Suprapubic skin (tissue), 4 donors: Measurements from ENCODE around the gene EEF2K. TPM values are rescaled to one million over a fixed set of nuclear protein-coding genes. Genes with fewer than 3 reads are reported as not detected.

Experiments
- DNase-seq, 2 donors: peaks; one replicate each; pipeline ENCODE4 v3.0.0-alpha.2; 2019; ENCODE audit warnings: low spot score in 2 of 2
- H3K27ac ChIP-seq: fragments of 200-600 bp; sonication (generic); one replicate; pipeline ENCODE4 v1.5.1; 2019
- H3K27me3 ChIP-seq: fragments of 200-600 bp; sonication (generic); one replicate; pipeline ENCODE4 v1.5.1; 2019
- H3K36me3 ChIP-seq: fragments of 200-600 bp; sonication (generic); one replicate; pipeline ENCODE4 v1.5.1; 2019
- H3K4me1 ChIP-seq: fragments of 200-600 bp; sonication (generic); one replicate; pipeline ENCODE4 v1.5.1; 2019
- H3K4me3 ChIP-seq: fragments of 200-600 bp; sonication (generic); one replicate; pipeline ENCODE4 v1.5.1; 2019; ENCODE audit warnings: mild to moderate bottlenecking
- H3K9me3 ChIP-seq: fragments of 200-600 bp; sonication (generic); one replicate; pipeline ENCODE4 v1.5.1; 2019
- EP300 ChIP-seq: sonication (generic); formaldehyde crosslinking; IDR thresholded peaks from one replicate; pipeline ENCODE4 v1.6.1; 2017; ENCODE audit warnings: antibody characterized with exemption
- POLR2A ChIP-seq, 2 donors: fragments of 450-650 bp; IDR thresholded peaks; one replicate each; pipeline ENCODE4 v1.6.1; 2017; ENCODE audit warnings: antibody characterized with exemption in 2 of 2, mild to moderate bottlenecking in 2 of 2, moderate library complexity in 2 of 2
- POLR2AphosphoS5 ChIP-seq, 3 donors: sonication (generic); formaldehyde crosslinking; IDR thresholded peaks; one replicate each; pipeline ENCODE4 v1.6.1; 2017; ENCODE audit warnings: antibody characterized with exemption in 3 of 3
- WGBS: methylation state at CpG from one replicate; pipeline ENCODE4 v1.1.5; 2018; 5-methylcytosine and 5-hydroxymethylcytosine counted together
- total RNA-seq, 4 donors: library from RNA; depleted of rRNA; stranded (reverse); fragments of >200 nt; gene quantifications; one replicate each; pipeline ENCODE4 v1.1.0, GENCODE V29; 2016
- TF ChIP-seq, protein P1 (sequence below), 2 donors: fragments of 200-600 bp in 1 of 2; fragments of 450-650 bp in 1 of 2; sonication (generic) in 1 of 2; IDR thresholded peaks; one replicate each; pipeline ENCODE4 v1.5.1; 2016 to 2019; ENCODE audit warnings: antibody characterized with exemption in 2 of 2, mild to moderate bottlenecking in 1 of 2, moderate library complexity in 1 of 2

EEF2K gene
- total RNA-seq, 4 donors from 2014 or later: 50.9 to 194 (median 73.8) TPM

DNA sequence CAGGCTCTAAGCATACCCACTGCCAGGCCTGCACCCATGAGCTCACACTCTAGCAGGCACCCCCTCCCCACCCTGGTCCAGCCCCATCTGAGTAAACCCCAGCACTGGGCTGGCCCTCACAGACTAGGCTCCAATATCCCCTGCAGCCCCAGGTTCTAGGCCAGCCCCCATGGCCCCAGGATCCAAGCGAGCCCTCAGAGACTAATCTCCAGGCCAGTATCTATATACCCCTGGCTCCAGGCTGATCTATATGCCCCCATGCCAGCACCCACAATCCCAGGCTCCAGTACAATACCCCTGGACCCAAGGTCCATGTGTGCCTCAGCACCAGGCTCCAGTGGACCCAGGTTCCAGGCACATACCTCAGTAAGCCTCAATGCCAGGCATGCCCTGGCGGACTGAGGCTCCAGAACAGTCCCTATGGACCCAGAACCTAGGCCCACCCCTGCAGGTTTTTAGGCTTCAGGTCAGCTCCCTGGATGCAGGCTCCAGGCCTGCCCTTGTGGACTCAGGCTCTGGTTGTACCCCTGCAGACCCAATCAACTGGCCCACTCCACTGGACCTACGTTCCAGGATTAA lies 129.7 kb downstream of the EEF2K start:
- no peak for DNase-seq
- Histone ChIP-seq H3K9me3 (no peaks in the 10 kb centered on the region), H3K36me3 (peaks cover 52% of the 10 kb centered on the region), H3K4me3 (no peak overlapping the region), H3K27ac (no peak overlapping the region), H3K4me1 (no peaks in the 10 kb centered on the region), H3K27me3 (no peaks in the 10 kb centered on the region)
- 67% methylated on average over 3 of the region's 3 CpGs for WGBS
- TF ChIP-seq POLR2A (IDR thresholded peaks at IDR 0.05) (no peak), EP300 (no peak), POLR2AphosphoS5 (IDR thresholded peaks at IDR 0.05) (no peak)
- TF ChIP-seq, protein P1, sequence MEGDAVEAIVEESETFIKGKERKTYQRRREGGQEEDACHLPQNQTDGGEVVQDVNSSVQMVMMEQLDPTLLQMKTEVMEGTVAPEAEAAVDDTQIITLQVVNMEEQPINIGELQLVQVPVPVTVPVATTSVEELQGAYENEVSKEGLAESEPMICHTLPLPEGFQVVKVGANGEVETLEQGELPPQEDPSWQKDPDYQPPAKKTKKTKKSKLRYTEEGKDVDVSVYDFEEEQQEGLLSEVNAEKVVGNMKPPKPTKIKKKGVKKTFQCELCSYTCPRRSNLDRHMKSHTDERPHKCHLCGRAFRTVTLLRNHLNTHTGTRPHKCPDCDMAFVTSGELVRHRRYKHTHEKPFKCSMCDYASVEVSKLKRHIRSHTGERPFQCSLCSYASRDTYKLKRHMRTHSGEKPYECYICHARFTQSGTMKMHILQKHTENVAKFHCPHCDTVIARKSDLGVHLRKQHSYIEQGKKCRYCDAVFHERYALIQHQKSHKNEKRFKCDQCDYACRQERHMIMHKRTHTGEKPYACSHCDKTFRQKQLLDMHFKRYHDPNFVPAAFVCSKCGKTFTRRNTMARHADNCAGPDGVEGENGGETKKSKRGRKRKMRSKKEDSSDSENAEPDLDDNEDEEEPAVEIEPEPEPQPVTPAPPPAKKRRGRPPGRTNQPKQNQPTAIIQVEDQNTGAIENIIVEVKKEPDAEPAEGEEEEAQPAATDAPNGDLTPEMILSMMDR (IDR thresholded peaks at IDR 0.05): no peak

DNA sequence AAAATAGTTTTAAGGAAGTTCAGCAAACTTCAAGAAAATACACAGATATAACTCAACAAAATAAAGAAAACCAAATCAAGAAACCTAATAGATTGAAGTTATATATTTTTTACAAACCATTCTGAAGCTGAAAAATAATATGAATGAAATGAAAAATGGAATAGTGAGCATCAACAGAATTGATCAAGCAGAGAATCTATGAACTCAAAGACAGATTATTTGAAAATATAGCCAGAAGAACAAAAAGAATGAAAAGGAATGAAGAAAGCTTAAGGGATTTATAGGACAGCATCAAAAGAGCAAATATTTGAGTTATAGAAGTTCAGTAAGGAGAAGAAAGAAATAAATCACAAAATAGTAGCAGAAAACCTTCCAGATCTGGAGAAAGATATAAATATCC lies 130.5 kb downstream of the EEF2K start:
- Histone ChIP-seq H3K4me1 (no peaks in the 10 kb centered on the region), H3K4me3 (no peak overlapping the region), H3K27ac (no peak overlapping the region), H3K36me3 (peaks cover 50% of the 10 kb centered on the region), H3K27me3 (no peaks in the 10 kb centered on the region), H3K9me3 (no peaks in the 10 kb centered on the region)
- no peak for DNase-seq
- no peak for TF ChIP-seq POLR2AphosphoS5 (IDR thresholded peaks at IDR 0.05)
- TF ChIP-seq EP300: no peak
- TF ChIP-seq, protein P1 (IDR thresholded peaks at IDR 0.05): no peak
- TF ChIP-seq POLR2A (IDR thresholded peaks at IDR 0.05): no peak

DNA sequence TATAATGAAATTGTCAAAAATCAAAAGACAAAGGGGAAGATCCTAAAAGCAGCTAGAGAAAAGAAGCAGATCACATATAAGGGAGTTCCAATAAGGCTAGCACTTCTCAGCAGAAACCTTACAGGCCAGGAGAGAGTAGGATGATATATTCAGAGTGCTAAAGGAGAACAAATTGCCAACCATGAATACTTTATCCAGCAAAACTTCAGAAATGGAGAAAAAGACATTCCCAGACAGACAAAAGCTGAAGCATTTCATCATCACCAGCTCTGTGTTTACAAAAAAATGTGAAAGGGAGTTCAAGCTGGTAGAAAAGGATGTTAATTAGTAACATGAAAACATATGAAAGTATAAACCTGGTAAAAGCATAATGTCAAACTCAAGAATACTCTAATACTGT lies 131.0 kb downstream of the EEF2K start:
- Histone ChIP-seq H3K4me3 (no peak overlapping the region), H3K9me3 (no peaks in the 10 kb centered on the region), H3K4me1 (no peaks in the 10 kb centered on the region), H3K27ac (no peak overlapping the region), H3K27me3 (no peaks in the 10 kb centered on the region), H3K36me3 (peaks cover 46% of the 10 kb centered on the region)
- TF ChIP-seq POLR2AphosphoS5 (IDR thresholded peaks at IDR 0.05) (no peak), POLR2A (IDR thresholded peaks at IDR 0.05) (no peak), EP300 (no peak)
- TF ChIP-seq, protein P1 (IDR thresholded peaks at IDR 0.05): no peak
- DNase-seq: no peak

DNA sequence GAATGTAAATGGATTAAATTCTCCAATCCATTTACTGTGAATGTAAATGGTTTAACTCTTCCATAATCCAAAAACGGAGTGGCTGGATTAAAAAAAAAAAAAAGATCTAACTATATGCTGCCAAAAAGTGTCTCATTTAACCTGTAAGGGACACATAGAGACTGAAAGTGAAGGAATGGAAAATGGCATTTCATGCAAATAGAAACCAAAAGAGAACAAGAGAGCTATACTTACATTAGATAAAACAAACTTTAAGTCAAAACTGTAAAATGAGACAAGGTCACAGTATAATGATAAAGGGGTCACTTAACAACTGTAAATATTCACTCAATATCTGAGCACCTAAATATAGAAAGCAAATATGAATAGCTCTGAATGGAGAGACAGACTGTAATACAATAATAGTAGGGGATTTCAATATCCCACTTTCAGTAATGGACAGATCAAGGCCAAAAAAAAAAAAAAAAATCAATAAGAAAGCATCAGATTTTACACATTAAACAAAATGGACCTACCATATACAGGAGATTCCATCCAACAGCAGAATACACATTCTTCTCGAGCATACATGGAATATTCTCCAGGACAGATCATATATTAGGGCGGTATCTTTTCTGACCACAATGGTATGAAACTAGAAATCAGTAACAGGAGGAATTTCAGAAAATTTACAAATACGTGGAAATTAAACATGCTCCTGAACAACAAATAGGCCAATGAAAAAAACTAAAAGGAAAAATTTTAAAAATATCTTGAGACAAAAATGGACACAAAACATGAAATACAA lies 132.0 kb downstream of the EEF2K start:
- no peak for DNase-seq
- H3K27ac ChIP-seq: no peak overlapping the region
- H3K4me1 ChIP-seq: no peaks in the 10 kb centered on the region
- H3K36me3 ChIP-seq: peaks cover 36% of the 10 kb centered on the region
- no peak overlapping the region for H3K4me3 ChIP-seq
- 97% methylated on average over 4 of the region's 4 CpGs for WGBS
- H3K27me3 ChIP-seq: no peaks in the 10 kb centered on the region
- no peaks in the 10 kb centered on the region for H3K9me3 ChIP-seq
- TF ChIP-seq POLR2AphosphoS5 (IDR thresholded peaks at IDR 0.05) (no peak), POLR2A (IDR thresholded peaks at IDR 0.05) (no peak), EP300 (no peak)
- TF ChIP-seq, protein P1 (IDR thresholded peaks at IDR 0.05): no peak

Other genes with a start within 250 kb of the EEF2K start
- gene PDZD9, start 205.2 kb upstream of the EEF2K start, total RNA-seq: not detected
- 10 to 100 TPM; 11.9 to 32.7 (median 16.7) TPM for gene MOSMO, start 198.2 kb upstream of the EEF2K start, total RNA-seq
- 1 to 10 TPM in 1 of 4 donors, under 1 TPM in 2, not detected in 1; 0.21 to 1.2 (median 0.26) TPM for gene VWA3A, start 113.7 kb upstream of the EEF2K start, total RNA-seq
- gene SDR42E2, start 43.8 kb upstream of the EEF2K start, total RNA-seq: not detected
- 100 to 1,000 TPM in 1 of 4 donors, 10 to 100 TPM in 3; 63.3 to 116 (median 89.0) TPM for gene POLR3E, start 91.1 kb downstream of the EEF2K start, total RNA-seq
- gene CDR2, start 168.3 kb downstream of the EEF2K start, total RNA-seq: 10 to 100 TPM; 10.7 to 37.1 (median 21.6) TPM